ENCODE data around the gene TMEM106C.

TMEM106C gene

GRCh38 chr12:47992776-47993175 lies 29.4 kb downstream of the TMEM106C start:
- H3K9me3 ChIP-seq (ENCODE audit: control insufficient read depth, low read length), result no peaks in the 10 kb centered on the region
- no peak overlapping the region for H3K27ac ChIP-seq (ENCODE audit: insufficient read depth, low read length, poor library complexity, severe bottlenecking)
- DNase-seq, result no peak
- H3K36me3 ChIP-seq (ENCODE audit: control insufficient read depth, insufficient read depth, low read length), result no peaks in the 10 kb centered on the region
- peaks cover 16% of the 10 kb centered on the region for H3K4me1 ChIP-seq (ENCODE audit: control insufficient read depth, insufficient read depth, low read length, poor library complexity, severe bottlenecking)
- no peaks in the 10 kb centered on the region for H3K27me3 ChIP-seq (replicated peaks; ENCODE audit: control insufficient read depth, insufficient read depth, low read length, poor library complexity, severe bottlenecking)
- no peak overlapping the region for H3K4me3 ChIP-seq (ENCODE audit: insufficient read depth, low read depth, low read length, poor library complexity, severe bottlenecking)

GRCh38 chr12:47993491-47993890 lies 30.1 kb downstream of the TMEM106C start:
- no peak overlapping the region for H3K27ac ChIP-seq (ENCODE audit: insufficient read depth, low read length, poor library complexity, severe bottlenecking)
- no peaks in the 10 kb centered on the region for H3K36me3 ChIP-seq (ENCODE audit: control insufficient read depth, insufficient read depth, low read length)
- H3K4me3 ChIP-seq (ENCODE audit: insufficient read depth, low read depth, low read length, poor library complexity, severe bottlenecking), result no peak overlapping the region
- no peaks in the 10 kb centered on the region for H3K27me3 ChIP-seq (replicated peaks; ENCODE audit: control insufficient read depth, insufficient read depth, low read length, poor library complexity, severe bottlenecking)
- DNase-seq, result no peak
- H3K9me3 ChIP-seq (ENCODE audit: control insufficient read depth, low read length), result no peaks in the 10 kb centered on the region
- H3K4me1 ChIP-seq (ENCODE audit: control insufficient read depth, insufficient read depth, low read length, poor library complexity, severe bottlenecking), result peaks cover 16% of the 10 kb centered on the region

GRCh38 chr12:47995981-47996401 lies 32.6 kb downstream of the TMEM106C start:
- Histone ChIP-seq H3K4me3 (ENCODE audit: insufficient read depth, low read depth, low read length, poor library complexity, severe bottlenecking) (no peak overlapping the region), H3K4me1 (ENCODE audit: control insufficient read depth, insufficient read depth, low read length, poor library complexity, severe bottlenecking) (peaks cover under 1% of the 10 kb centered on the region)

GRCh38 chr12:47997321-47997720 lies 33.9 kb downstream of the TMEM106C start:
- Histone ChIP-seq H3K27me3 (replicated peaks; ENCODE audit: control insufficient read depth, insufficient read depth, low read length, poor library complexity, severe bottlenecking) (peaks cover 19% of the 10 kb centered on the region), H3K9me3 (ENCODE audit: control insufficient read depth, low read length) (no peaks in the 10 kb centered on the region), H3K4me1 (ENCODE audit: control insufficient read depth, insufficient read depth, low read length, poor library complexity, severe bottlenecking) (peaks cover 14% of the 10 kb centered on the region), H3K27ac (ENCODE audit: insufficient read depth, low read length, poor library complexity, severe bottlenecking) (no peak overlapping the region), H3K36me3 (ENCODE audit: control insufficient read depth, insufficient read depth, low read length) (no peaks in the 10 kb centered on the region), H3K4me3 (ENCODE audit: insufficient read depth, low read depth, low read length, poor library complexity, severe bottlenecking) (no peak overlapping the region)
- DNase-seq, result no peak

More at GRCh38 chr12:47995981-47996401, 32.6 kb downstream of the TMEM106C start:
- no peak for DNase-seq
- H3K36me3 ChIP-seq (ENCODE audit: control insufficient read depth, insufficient read depth, low read length), result no peaks in the 10 kb centered on the region
- H3K27me3 ChIP-seq (replicated peaks; ENCODE audit: control insufficient read depth, insufficient read depth, low read length, poor library complexity, severe bottlenecking), result peaks cover 6% of the 10 kb centered on the region
- H3K9me3 ChIP-seq (ENCODE audit: control insufficient read depth, low read length), result no peaks in the 10 kb centered on the region
- no peak overlapping the region for H3K27ac ChIP-seq (ENCODE audit: insufficient read depth, low read length, poor library complexity, severe bottlenecking)

GRCh38 chr12:47999816-48000215 lies 36.4 kb downstream of the TMEM106C start:
- Histone ChIP-seq H3K9me3 (ENCODE audit: control insufficient read depth, low read length) (no peaks in the 10 kb centered on the region), H3K27me3 (replicated peaks; ENCODE audit: control insufficient read depth, insufficient read depth, low read length, poor library complexity, severe bottlenecking) (peaks cover 43% of the 10 kb centered on the region), H3K4me1 (ENCODE audit: control insufficient read depth, insufficient read depth, low read length, poor library complexity, severe bottlenecking) (peaks cover 39% of the 10 kb centered on the region), H3K4me3 (ENCODE audit: insufficient read depth, low read depth, low read length, poor library complexity, severe bottlenecking) (no peak overlapping the region), H3K36me3 (ENCODE audit: control insufficient read depth, insufficient read depth, low read length) (no peaks in the 10 kb centered on the region), H3K27ac (ENCODE audit: insufficient read depth, low read length, poor library complexity, severe bottlenecking) (no peak overlapping the region)
- no peak for DNase-seq

GRCh38 chr12:48000878-48001504 lies 37.6 kb downstream of the TMEM106C start:
- Histone ChIP-seq H3K27me3 (replicated peaks; ENCODE audit: control insufficient read depth, insufficient read depth, low read length, poor library complexity, severe bottlenecking) (peaks cover 54% of the 10 kb centered on the region), H3K4me1 (ENCODE audit: control insufficient read depth, insufficient read depth, low read length, poor library complexity, severe bottlenecking) (peaks cover 45% of the 10 kb centered on the region), H3K9me3 (ENCODE audit: control insufficient read depth, low read length) (no peaks in the 10 kb centered on the region), H3K27ac (ENCODE audit: insufficient read depth, low read length, poor library complexity, severe bottlenecking) (no peak overlapping the region), H3K36me3 (ENCODE audit: control insufficient read depth, insufficient read depth, low read length) (no peaks in the 10 kb centered on the region), H3K4me3 (ENCODE audit: insufficient read depth, low read depth, low read length, poor library complexity, severe bottlenecking) (peak overlapping the region; percentile 56)
- no peak for DNase-seq

GRCh38 chr12:48001505-48002413 lies 38.4 kb downstream of the TMEM106C start:
- DNase-seq, result no peak
- H3K27me3 ChIP-seq (replicated peaks; ENCODE audit: control insufficient read depth, insufficient read depth, low read length, poor library complexity, severe bottlenecking), result peaks cover 61% of the 10 kb centered on the region
- peaks cover 45% of the 10 kb centered on the region for H3K4me1 ChIP-seq (ENCODE audit: control insufficient read depth, insufficient read depth, low read length, poor library complexity, severe bottlenecking)
- no peak overlapping the region for H3K27ac ChIP-seq (ENCODE audit: insufficient read depth, low read length, poor library complexity, severe bottlenecking)
- H3K36me3 ChIP-seq (ENCODE audit: control insufficient read depth, insufficient read depth, low read length), result no peaks in the 10 kb centered on the region
- H3K4me3 ChIP-seq (ENCODE audit: insufficient read depth, low read depth, low read length, poor library complexity, severe bottlenecking), result peak overlapping the region; percentile 56
- no peaks in the 10 kb centered on the region for H3K9me3 ChIP-seq (ENCODE audit: control insufficient read depth, low read length)

GRCh38 chr12:48002414-48002730 lies 39.0 kb downstream of the TMEM106C start:
- H3K4me3 ChIP-seq (ENCODE audit: insufficient read depth, low read depth, low read length, poor library complexity, severe bottlenecking), result peak overlapping the region; percentile 56
- H3K27me3 ChIP-seq (replicated peaks; ENCODE audit: control insufficient read depth, insufficient read depth, low read length, poor library complexity, severe bottlenecking), result peaks cover 66% of the 10 kb centered on the region
- no peak for DNase-seq
- no peaks in the 10 kb centered on the region for H3K9me3 ChIP-seq (ENCODE audit: control insufficient read depth, low read length)
- no peaks in the 10 kb centered on the region for H3K36me3 ChIP-seq (ENCODE audit: control insufficient read depth, insufficient read depth, low read length)
- no peak overlapping the region for H3K27ac ChIP-seq (ENCODE audit: insufficient read depth, low read length, poor library complexity, severe bottlenecking)
- peaks cover 45% of the 10 kb centered on the region for H3K4me1 ChIP-seq (ENCODE audit: control insufficient read depth, insufficient read depth, low read length, poor library complexity, severe bottlenecking)

- H3K27me3 ChIP-seq (replicated peaks; ENCODE audit: control insufficient read depth, insufficient read depth, low read length, poor library complexity, severe bottlenecking), result peaks cover 66% of the 10 kb centered on the region
- H3K4me3 ChIP-seq (ENCODE audit: insufficient read depth, low read depth, low read length, poor library complexity, severe bottlenecking), result peak overlapping the region; percentile 56
- no peaks in the 10 kb centered on the region for H3K9me3 ChIP-seq (ENCODE audit: control insufficient read depth, low read length)
- no peak overlapping the region for H3K27ac ChIP-seq (ENCODE audit: insufficient read depth, low read length, poor library complexity, severe bottlenecking)
- H3K36me3 ChIP-seq (ENCODE audit: control insufficient read depth, insufficient read depth, low read length), result no peaks in the 10 kb centered on the region
- no peak for DNase-seq
- peaks cover 45% of the 10 kb centered on the region for H3K4me1 ChIP-seq (ENCODE audit: control insufficient read depth, insufficient read depth, low read length, poor library complexity, severe bottlenecking)
Measured at GRCh38 chr12:48002773-48003218, 39.4 kb downstream of the TMEM106C start.

Measured in effector memory CD4-positive, alpha-beta T cell (primary cell).